NCI-H2227 treated with DMSO at 0.1 percent for 48 hours (cell line): Measurements from ENCODE around the gene ATP2B2.

Source experiments
- DNase-seq: peaks from one replicate; lab custom pipeline; 2025; lab: John Stamatoyannopoulos, UW

ATP2B2 gene

GRCh38 chr3:10493202-10493589, 12.2 kb downstream of the ATP2B2 start:
- no peak for DNase-seq

GRCh38 chr3:10492364-10493201, 12.8 kb downstream of the ATP2B2 start:
- DNase-seq = no peak

- DNase-seq = no peak
These were observed 15.5 kb downstream of the ATP2B2 start for GRCh38 chr3:10489746-10490483.

DNA sequence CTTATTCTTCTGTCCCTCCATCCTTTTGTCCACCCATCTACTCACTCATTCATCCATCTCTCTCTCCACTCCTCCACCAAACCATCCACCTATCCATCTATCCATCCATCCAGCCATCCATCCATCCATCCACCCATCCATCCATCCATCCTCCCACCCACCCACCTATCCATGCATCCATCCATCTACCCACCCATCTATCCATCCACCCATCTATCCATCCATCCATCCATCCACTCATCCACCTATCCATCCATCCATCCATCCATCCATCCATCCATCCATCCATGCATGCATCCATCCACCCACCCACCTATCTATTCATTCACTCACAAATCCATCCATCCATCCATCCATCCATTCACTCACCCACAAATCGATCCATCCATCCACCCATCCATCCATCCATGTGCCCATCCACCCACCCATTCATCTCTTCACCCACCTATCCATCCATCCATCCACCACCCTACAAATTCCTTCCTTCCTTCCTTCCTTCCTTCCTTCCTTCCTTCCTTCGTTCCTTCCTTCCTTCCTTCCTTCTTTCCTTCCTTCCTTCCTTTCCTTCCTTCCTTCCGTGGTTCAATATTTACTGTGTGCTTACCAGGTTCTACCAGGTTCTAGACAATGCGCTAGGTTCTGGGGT, 17.3 kb downstream of the ATP2B2 start:
- no peak for DNase-seq

- DNase-seq = no peak
These were observed 19.6 kb downstream of the ATP2B2 start for GRCh38 chr3:10485806-10486205.

DNA sequence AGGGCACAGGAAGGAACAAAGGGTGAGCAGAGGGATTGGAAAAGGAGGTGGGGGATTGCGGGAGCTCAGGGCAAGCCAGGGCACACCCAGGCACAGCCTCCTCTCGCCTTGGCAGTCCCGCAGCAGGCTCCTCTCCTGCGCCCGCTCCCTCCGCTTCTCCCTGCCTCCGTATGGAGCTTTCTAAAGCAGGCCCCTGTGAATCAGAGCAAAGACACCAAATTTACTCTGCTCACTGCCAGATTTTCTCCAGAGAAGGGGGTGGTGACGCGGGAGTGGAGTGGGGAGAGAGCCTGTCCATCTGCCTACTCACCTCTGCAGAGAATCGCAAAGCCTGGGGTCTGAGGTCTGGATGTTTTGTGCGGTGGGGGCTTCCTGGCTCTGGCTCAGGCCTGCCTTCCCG, 20.0 kb downstream of the ATP2B2 start:
- no peak for DNase-seq

DNA sequence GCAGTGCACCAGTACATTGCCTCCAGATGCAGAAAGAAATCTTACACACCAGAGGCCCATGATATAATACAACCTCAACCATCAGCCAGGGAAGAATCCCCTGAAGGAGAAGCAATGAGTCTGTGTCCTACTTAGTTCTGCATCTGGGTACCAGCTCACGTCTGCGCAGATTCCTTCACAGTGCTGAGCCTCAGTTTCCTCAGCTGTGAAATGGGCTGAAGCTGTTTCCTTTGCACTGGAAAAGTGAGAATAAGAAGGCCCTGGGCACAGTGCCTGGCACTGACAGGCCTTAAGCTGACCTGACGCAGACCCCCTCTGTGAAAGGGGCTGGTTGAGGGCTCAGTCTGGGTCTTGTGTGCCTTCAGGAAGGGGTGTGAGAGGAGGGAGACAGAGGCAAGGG, 20.7 kb downstream of the ATP2B2 start:
- no peak for DNase-seq

GRCh38 chr3:10483686-10484345, 21.6 kb downstream of the ATP2B2 start:
- no peak for DNase-seq

DNA sequence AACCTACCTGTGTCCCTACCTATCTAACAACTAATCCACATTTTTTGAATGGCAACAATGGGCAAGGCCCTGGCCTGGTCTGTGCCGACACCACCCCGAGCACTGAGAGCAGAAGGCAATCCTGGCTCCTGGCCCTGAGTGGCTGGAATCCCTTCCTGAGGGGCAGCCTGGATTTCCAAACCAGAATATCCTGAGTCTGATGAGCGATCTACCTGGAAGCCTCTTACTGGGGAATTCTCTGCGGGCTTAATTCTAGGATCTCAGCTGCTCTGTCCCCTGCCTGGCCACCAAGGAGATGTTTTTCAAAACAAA, 22.1 kb downstream of the ATP2B2 start:
- DNase-seq = no peak

- no peak for DNase-seq
These were observed 22.6 kb downstream of the ATP2B2 start for GRCh38 chr3:10482631-10483363.

DNA sequence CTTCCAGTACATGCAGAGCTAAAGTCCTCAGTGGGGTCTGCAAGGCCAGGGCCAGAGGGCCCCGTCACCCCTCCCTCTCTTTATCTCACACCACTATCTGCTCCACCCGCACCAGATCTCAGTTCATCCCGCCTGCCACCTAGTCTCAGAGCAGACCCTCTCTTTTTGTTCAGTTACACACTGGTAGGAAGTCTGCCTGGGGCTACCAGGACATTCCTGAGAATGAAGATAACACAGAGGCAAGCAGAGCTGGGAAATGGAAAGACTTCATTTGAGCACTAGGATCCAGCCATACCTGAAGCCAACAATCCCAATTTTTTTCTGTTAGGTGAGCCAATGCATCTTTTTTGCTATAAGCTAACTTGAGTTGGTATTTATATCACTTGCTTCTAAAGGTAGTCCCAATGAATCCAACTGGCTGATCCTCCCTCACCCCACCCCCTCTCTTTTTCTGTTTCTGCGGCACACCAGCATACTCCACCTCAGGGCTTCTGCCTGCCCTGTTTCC, 24.5 kb downstream of the ATP2B2 start:
- no peak for DNase-seq

DNA sequence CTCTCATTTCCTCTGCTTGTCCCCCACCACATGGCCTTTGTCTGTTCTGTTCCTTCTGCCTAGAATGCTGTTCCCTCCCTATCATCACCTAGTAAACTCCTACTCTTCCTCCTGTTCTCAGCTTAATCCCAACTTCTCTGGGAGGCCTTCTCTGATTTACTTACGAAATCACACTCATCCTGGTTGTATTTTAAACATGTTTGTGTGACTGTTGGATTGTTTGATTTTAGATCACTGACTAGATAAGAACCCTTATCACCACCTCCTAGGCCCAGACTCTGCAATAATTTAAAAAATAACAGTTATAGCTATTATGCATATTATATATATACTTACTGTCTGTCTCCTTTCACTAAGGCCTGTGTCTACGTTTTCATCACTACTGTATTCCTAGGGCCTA, 26.1 kb downstream of the ATP2B2 start:
- DNase-seq = no peak

DNA sequence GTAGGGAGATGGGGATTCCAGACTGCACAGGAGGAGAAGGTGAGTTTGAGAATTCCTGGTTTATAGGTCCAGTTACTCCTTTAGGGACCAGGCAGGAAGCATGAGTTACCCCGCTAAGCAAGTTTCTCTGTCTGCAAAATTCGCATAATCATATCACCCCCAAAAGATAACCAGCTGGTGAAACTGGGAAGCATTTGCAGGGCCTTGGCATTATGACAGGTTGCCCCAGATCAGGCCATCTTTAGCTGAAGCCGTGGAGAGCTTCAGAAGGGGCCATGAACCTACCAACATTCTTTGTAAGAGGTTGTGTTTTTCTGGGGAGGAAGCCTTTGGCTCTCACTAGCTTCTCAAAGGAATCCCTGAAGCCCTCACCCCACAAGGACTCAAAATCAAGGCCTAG, 29.4 kb downstream of the ATP2B2 start:
- DNase-seq = no peak

GRCh38 chr3:10474847-10475246, 30.5 kb downstream of the ATP2B2 start:
- no peak for DNase-seq

GRCh38 chr3:10474275-10474646, 31.1 kb downstream of the ATP2B2 start:
- DNase-seq = no peak

DNA sequence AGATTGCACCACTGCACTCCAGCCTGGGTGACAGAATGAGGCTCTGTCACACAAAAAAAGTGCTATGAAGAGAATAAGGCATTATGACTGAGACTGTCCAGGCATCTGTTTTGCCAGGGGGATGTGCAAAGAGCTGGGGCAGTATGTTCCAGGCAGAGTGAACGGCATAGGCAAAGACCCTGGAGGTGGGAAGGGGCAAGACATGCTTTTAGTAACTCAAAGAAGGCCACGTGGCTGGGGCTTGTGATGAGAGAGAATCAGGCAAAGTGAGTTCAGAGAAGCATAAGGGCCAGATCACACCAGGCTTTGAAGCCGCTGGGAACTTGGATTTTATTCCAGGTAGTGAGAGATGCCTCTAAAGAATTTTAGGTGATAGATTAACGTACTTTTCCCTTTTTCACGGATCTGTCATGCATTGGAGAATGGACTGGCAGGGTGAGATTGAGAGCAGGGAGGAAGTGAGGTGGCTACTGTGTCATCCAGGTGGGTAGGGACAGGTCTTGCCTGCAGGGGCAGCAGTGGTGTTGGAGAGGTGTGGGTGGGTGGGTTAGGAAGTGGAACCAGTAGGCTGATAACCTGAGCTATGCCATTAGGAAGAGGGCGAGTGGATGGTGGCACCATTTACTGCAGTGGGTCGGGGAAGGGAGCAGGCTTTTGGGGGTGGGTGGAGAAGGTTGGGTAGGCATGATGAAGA, 31.7 kb downstream of the ATP2B2 start:
- no peak for DNase-seq

DNA sequence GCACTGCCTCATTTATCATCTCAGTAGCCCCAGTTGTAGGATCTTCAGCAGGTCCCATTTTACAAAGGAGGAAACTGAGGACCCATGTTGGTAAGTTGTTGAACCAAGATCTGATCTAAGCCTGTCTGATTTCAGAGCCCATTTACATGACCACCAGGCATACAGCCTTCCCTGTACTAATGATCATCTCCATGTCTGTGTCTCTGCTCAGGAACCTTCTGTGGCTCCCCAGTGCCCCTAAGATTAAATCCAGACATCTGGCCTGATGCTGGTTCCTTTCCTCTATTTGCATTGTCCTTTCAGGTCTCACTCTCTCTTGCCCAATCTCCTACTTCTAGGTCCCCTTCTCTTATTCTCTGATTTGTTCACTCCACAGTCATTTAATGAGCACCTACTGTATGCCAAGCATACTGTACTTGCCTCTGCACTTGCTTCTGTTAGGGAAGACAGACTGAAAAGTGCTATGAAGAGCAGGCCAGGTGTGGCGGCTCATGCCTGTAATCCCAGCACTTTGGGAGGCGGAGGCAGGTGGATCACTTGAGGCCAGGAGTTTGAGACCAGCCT, 32.4 kb downstream of the ATP2B2 start:
- DNase-seq = no peak

GRCh38 chr3:10471054-10471688, 34.2 kb downstream of the ATP2B2 start:
- DNase-seq = peak; percentile 57

GRCh38 chr3:10470120-10471053, 35.0 kb downstream of the ATP2B2 start:
- no peak for DNase-seq
